Aorta (tissue), 5 donors: ENCODE data around the gene AP2B1. TPM values are rescaled to one million over a fixed set of nuclear protein-coding genes. Genes with fewer than 3 reads are reported as not detected.

Source experiments
- ATAC-seq: fragments of 200-7000 bp; cut with Tn5 transposase; one replicate; pipeline ENCODE4 v1.9.1; 2022; ENCODE audit warnings: moderate library complexity; ENCODE audit not compliant: low FRiP score
- DNase-seq, 2 donors: peaks; one replicate each; pipeline ENCODE4 v3.0.0-alpha.2; 2020
- H3K27ac ChIP-seq, 2 donors: one replicate each; pipeline ENCODE4 v1.5.1; 2013; ENCODE audit warnings: low read length in 2 of 2, mild to moderate bottlenecking in 2 of 2, moderate library complexity in 2 of 2, control low read depth in 1 of 2, inconsistent platforms in 1 of 2, low read depth in 1 of 2
- H3K27me3 ChIP-seq, 2 donors: one replicate each; pipeline ENCODE4 v1.6.1; 2013; ENCODE audit warnings: control low read depth in 1 of 2, low read length in 1 of 2, mild to moderate bottlenecking in 1 of 2, moderate library complexity in 1 of 2; ENCODE audit not compliant: insufficient read depth in 2 of 2, control insufficient read depth in 1 of 2
- H3K36me3 ChIP-seq, 2 donors: one replicate each; pipeline ENCODE4 v1.6.1; 2013; ENCODE audit warnings: control low read depth in 1 of 2, low read length in 1 of 2, mild to moderate bottlenecking in 1 of 2; ENCODE audit not compliant: insufficient read depth in 2 of 2, control insufficient read depth in 1 of 2
- H3K4me1 ChIP-seq, 2 donors: one replicate each; pipeline ENCODE4 v1.6.1; 2013; ENCODE audit warnings: low read length in 2 of 2, control low read depth in 1 of 2, mild to moderate bottlenecking in 1 of 2, moderate library complexity in 1 of 2; ENCODE audit not compliant: insufficient read depth in 2 of 2, control insufficient read depth in 1 of 2
- H3K4me3 ChIP-seq, 2 donors: one replicate each; pipeline ENCODE4 v1.5.1; 2013; ENCODE audit warnings: low read length in 2 of 2, control low read depth in 1 of 2, mild to moderate bottlenecking in 1 of 2
- H3K9me3 ChIP-seq: one replicate; pipeline ENCODE4 v1.6.1; 2013; ENCODE audit warnings: mild to moderate bottlenecking, low read length; ENCODE audit not compliant: control insufficient read depth
- WGBS, 2 donors: extraction: QIAGEN DNeasy Blood & Tissue Kit; methylation state at CpG; one replicate each; pipeline ENCODE4 v1.1.7; 2013; 5-methylcytosine and 5-hydroxymethylcytosine counted together
- intact Hi-C, 2 donors: fragments of 100-400 bp; cut with DNase I; formaldehyde crosslinking; loops; one replicate each; pipeline versions ENCODE4 v1.14.2 to v1.15.0; 2022
- polyA plus RNA-seq, 2 donors: library from polyadenylated mRNA; stranded (reverse); fragments of 200-250 nt; gene quantifications; one replicate each; pipeline ENCODE4 v1.2.3, GENCODE V29; 2013
- total RNA-seq, 2 donors: library from RNA; stranded (reverse); fragmentation: NEBNext Ultra II Directional; extraction: Animal tissue kit (Norgen Biotek cat#: 25700); gene quantifications; one replicate each; pipeline ENCODE4 v1.2.1, GENCODE V29; 2021
- donor health status: healthy with polysubstance abuse.
- donor health status: Bipolar disorder and iron deficiency.
- donor health status: DM: no; HTN: no; CAD: no.
- donor health status: DM: no; HTN: no; CAD: no.
- donor health status: DM: yes; HTN: yes; CAD: no.

AP2B1 gene
- total and polyA plus RNA-seq, 4 donors: 17.9 to 120 (median 66.7) TPM

DNA sequence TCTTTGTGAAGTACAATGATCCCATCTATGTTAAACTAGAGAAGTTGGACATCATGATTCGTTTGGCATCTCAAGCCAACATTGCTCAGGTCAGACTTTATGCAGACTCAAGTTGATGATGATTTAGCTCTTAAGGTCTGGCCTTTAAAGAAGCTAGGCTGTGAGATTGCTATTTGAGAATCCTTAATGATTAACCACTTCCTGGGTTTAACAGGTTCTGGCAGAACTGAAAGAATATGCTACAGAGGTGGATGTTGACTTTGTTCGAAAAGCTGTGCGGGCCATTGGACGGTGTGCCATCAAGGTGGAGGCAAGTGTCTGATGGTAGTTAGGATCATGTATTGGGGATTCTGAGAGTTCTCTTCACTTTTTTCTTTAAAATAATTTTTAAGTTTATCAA lies 40.3 kb downstream of the AP2B1 start:
- no peaks in the 10 kb centered on the region for H3K9me3 ChIP-seq
- intact Hi-C loops: no loop called here
- no peak for DNase-seq
- H3K36me3 ChIP-seq: peaks cover 5 to 7% of the 10 kb centered on the region in 2 donors
- 82 to 88% methylated on average over 4 of the region's 4 CpGs for WGBS, 2 donors
- ATAC-seq: no peak
- no peak overlapping the region for H3K27ac ChIP-seq
- no peaks in the 10 kb centered on the region for H3K4me1 ChIP-seq
- H3K4me3 ChIP-seq: no peak overlapping the region
- H3K27me3 ChIP-seq: no peaks in the 10 kb centered on the region

DNA sequence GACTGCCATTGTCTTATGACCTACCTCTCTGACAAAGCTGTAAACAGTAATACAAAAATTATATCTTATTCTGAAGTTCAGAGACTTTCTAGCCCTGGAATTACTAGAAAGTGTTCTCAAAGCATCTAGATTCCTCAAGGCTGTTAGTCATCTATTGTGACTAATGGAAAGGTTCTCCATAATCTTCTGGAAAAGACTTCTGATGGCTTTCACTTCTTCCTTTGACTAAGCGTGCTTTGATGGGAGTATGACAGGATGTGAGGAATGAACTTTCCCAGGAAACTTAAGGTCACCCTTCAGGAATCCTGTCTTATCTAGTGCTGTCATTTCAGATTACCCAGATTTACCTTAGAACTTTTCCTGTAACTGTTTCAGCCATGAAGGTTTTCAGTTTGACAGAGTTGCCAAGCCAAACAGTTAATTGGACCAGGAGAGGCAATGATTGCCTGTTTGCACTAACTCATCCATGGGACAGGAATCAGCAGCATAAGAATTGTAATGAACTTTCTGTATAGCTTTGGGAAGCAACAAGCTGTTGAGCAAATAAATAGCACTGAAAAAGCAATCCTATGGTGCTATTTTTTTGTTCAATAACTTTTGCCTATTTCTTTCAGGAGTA lies 43.5 kb downstream of the AP2B1 start:
- H3K27ac ChIP-seq: no peak overlapping the region
- H3K4me1 ChIP-seq: no peaks in the 10 kb centered on the region
- no peak for ATAC-seq
- no peak overlapping the region for H3K4me3 ChIP-seq
- no peaks in the 10 kb centered on the region for H3K9me3 ChIP-seq
- H3K36me3 ChIP-seq: peaks cover 2 to 3% of the 10 kb centered on the region in 2 donors
- 0 to 9% methylated on average over 1 of the region's 1 CpG for whole genome bisulfite sequencing, 2 donors
- intact Hi-C loops: no loop called here
- no peak for DNase-seq
- no peaks in the 10 kb centered on the region for H3K27me3 ChIP-seq

DNA sequence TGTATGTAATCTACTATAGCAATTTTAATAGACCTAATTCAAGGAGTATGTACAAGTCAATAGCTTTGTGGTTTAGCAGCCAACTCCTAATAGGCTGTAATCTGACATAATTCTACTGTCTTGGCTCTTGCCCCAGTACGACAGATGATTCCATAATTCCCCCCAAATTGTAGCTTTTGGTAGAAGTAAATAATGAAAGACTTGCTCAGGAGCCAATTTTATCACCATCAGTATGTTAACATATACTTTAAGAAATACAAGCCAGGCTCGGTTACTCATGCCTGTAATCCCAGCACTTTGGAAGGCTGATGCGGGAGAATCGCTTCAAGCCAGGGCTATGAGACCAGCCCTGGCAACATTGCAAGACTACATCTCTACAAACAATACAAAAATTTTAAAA lies 53.9 kb downstream of the AP2B1 start:
- WGBS, 2 donors: 88 to 90% methylated on average over 4 of the region's 4 CpGs
- intact Hi-C loops: no loop called here
- no peak for DNase-seq

DNA sequence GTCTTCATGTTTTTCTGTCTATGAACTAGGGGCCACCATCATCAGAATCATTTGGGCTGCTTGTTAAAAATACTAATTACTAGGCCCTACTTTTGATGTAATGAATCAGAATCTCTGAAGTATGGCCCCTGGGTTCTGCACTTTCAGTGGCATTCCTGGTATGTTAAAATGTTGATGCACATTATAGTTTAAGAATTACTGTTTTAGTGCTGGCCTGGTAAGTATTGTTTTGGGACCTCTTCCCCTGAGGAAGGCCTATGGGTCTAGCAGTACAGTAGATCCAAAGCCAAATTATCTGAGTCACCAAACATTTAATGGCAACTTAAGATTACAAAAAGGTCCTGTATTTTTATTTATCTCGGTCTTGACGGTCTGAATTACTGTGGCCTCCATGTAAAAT lies 58.8 kb downstream of the AP2B1 start:
- intact Hi-C loops: no loop called here

More for the DNA sequence above, 53.9 kb downstream of the AP2B1 start:
- Histone ChIP-seq H3K27me3 (no peaks in the 10 kb centered on the region), H3K27ac (no peak overlapping the region), H3K9me3 (no peaks in the 10 kb centered on the region), H3K4me3 (no peak overlapping the region), H3K4me1 (no peaks in the 10 kb centered on the region), H3K36me3 (peaks cover 0 to 6% of the 10 kb centered on the region in 2 donors)
- no peak for ATAC-seq

DNA sequence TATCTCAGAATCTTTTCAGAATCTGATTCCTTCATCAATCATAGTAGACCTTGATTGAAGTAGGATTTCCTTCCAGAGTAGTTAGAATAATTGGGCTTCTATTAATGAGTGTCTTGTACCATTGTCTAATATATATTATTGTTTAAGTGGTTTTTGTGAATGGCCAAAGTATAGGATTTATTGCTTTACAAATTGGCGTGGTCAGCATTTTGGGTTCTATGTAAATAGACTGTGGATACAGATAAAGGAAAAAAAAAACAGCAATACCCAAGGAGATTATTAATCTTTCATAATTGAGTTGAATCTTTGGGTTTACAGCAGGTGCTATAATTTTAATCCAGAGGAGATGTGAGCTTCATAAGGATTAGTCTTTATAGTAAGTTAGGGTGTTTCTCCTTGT lies 64.3 kb downstream of the AP2B1 start:
- ATAC-seq (no peak), DNase-seq (no peak)
- Histone ChIP-seq H3K27ac (no peak overlapping the region), H3K36me3 (no peaks in the 10 kb centered on the region), H3K4me1 (no peaks in the 10 kb centered on the region), H3K9me3 (no peaks in the 10 kb centered on the region), H3K27me3 (no peaks in the 10 kb centered on the region), H3K4me3 (no peak overlapping the region)
- WGBS, 2 donors: 92 to 96% methylated on average over 1 of the region's 1 CpG
- intact Hi-C loops: no loop called here

More for the DNA sequence above, 58.8 kb downstream of the AP2B1 start:
- Histone ChIP-seq H3K9me3 (no peaks in the 10 kb centered on the region), H3K4me3 (no peak overlapping the region), H3K4me1 (no peaks in the 10 kb centered on the region), H3K27ac (no peak overlapping the region), H3K36me3 (peaks cover 0 to 2% of the 10 kb centered on the region in 2 donors), H3K27me3 (no peaks in the 10 kb centered on the region)
- 3 to 23% methylated on average over 2 of the region's 2 CpGs for WGBS, 2 donors
- DNase-seq (no peak), ATAC-seq (no peak)

DNA sequence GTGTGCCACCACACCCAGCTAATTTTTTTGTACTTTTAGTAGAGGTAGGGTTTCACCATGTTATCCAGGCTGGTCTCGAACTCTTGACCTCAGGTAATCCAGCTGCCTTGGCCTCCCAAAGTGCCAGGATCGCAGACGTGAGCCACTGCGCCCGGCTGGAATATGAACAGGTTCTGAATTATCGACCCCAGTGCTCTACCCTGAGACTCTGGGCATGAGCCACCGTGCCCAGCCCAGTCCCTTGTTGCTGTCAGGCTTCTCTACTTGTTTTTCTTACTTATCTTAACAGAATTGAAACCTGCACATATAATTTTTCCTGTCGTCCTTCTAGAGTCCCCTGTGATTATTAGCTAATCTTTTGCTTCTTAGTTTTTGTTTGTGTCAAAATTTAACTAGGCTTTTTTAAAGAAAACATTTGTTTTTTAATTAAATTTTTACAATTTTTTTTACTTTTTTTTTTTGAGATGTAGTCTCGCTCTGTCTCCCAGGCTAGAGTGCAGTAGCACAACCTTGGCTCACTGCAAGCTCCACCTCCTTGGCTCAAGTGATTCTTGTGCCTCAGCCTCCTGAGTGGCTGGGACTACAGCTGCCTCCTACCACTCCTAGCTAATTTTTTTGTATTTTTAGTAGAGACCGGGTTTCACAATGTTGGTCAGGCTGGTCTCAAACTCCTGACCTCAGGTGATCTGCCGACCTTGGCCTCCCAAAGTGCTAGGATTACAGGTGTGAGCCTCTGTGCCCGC lies 66.7 kb downstream of the AP2B1 start:
- no peaks in the 10 kb centered on the region for H3K27me3 ChIP-seq
- H3K27ac ChIP-seq: no peak overlapping the region
- intact Hi-C loops: no loop called here
- DNase-seq: no peak
- H3K4me1 ChIP-seq: no peaks in the 10 kb centered on the region
- H3K9me3 ChIP-seq: no peaks in the 10 kb centered on the region
- no peak for ATAC-seq
- no peak overlapping the region for H3K4me3 ChIP-seq
- WGBS, 2 donors: 55% methylated on average over 12 of the region's 12 CpGs
- H3K36me3 ChIP-seq: no peaks in the 10 kb centered on the region

DNA sequence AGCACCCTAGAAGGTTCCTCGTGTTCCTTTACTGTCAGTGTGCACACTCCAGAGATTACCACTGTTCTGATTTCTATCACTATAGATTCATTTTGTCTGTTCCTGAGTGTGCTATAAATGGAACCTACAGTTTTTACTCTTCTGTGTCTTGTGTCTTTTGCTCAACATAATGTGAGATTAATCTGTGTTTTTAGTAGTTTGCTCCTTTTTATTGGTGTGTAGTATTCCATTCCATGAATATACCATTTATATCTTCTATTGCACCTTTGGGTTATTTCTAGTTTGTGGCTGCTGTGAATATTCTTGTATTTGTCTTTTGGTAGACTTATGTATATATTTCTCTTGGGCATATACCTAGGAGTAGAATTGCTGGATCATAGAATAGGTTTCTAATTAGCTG lies 68.2 kb downstream of the AP2B1 start:
- intact Hi-C loops: no loop called here
- no peak overlapping the region for H3K27ac ChIP-seq
- DNase-seq: no peak
- H3K4me3 ChIP-seq: no peak overlapping the region
- ATAC-seq: no peak
- H3K9me3 ChIP-seq: no peaks in the 10 kb centered on the region
- H3K27me3 ChIP-seq: no peaks in the 10 kb centered on the region
- 90 to 100% methylated on average over 1 of the region's 1 CpG for WGBS, 2 donors
- H3K4me1 ChIP-seq: no peaks in the 10 kb centered on the region
- peaks cover 0 to 8% of the 10 kb centered on the region in 2 donors for H3K36me3 ChIP-seq

DNA sequence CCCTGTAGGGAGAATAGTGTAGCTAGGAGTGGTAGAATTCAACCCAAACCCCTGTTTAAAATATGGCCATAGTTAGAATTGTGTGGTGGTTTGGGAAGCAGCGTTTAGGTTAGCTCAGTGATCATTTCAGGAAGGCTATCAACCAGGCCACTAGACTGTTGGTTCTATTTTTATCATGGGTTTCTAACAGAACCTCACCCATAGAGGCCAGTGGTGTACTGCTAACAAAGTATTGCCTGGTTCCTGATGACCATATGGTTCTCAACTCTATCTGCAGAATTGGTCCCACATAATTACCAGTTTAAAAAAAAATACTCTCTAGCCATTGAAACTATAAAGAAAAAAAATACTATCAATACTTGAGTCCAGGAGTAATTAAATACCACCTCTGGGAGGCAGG lies 73.8 kb downstream of the AP2B1 start:
- no peaks in the 10 kb centered on the region for H3K4me1 ChIP-seq
- DNase-seq (no peak), ATAC-seq (no peak)
- intact Hi-C loops: no loop called here
- WGBS, 2 donors: 42 to 60% methylated on average over 1 of the region's 1 CpG
- peaks cover 0 to 8% of the 10 kb centered on the region in 2 donors for H3K36me3 ChIP-seq
- H3K9me3 ChIP-seq: no peaks in the 10 kb centered on the region
- no peak overlapping the region for H3K4me3 ChIP-seq
- no peak overlapping the region for H3K27ac ChIP-seq
- H3K27me3 ChIP-seq: no peaks in the 10 kb centered on the region

DNA sequence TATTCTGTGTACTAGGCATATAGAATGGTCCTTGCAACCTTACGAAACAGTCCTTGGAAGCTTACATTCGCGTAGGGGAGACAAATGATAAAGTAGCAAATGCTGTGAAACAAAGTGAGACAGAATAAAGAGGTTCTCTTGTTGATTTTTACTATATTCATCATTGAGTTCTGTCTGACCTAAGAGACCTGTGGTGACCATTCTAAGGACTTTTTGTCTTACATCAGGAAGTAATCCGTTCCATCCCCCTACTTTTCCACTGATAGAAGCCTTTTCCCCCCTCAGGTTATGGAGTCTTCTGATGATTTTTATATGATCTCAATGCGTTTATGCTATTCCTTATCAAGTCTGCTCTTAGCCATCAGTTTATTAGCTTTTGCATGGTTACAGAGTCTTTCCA lies 77.6 kb downstream of the AP2B1 start:
- peaks cover 0 to 4% of the 10 kb centered on the region in 2 donors for H3K36me3 ChIP-seq
- H3K27me3 ChIP-seq: no peaks in the 10 kb centered on the region
- intact Hi-C loops: no loop called here
- H3K27ac ChIP-seq: no peak overlapping the region
- 87 to 91% methylated on average over 5 of the region's 5 CpGs for WGBS, 2 donors
- ATAC-seq (no peak), DNase-seq (no peak)
- H3K4me1 ChIP-seq: no peaks in the 10 kb centered on the region
- no peak overlapping the region for H3K4me3 ChIP-seq
- H3K9me3 ChIP-seq: no peaks in the 10 kb centered on the region
